ENCODE data around the gene GOLGA6C.
"Not testable (repeated sequence)": the region's sequence is repeated elsewhere in the genome, so short reads cannot be mapped to it uniquely, and the experiment has no call there.

The GOLGA6C gene

GRCh38 chr15:75249726-75250125, 8.4 kb upstream of the GOLGA6C start:
- DNase-seq (ENCODE audit: insufficient read length, low spot score) (no peak), FAIRE-seq (no peak)

- not testable (repeated sequence) for FAIRE-seq; DNase-seq (ENCODE audit: insufficient read length, low spot score)
Measured at GRCh38 chr15:75251343-75251742, 6.8 kb upstream of the GOLGA6C start.

GRCh38 chr15:75252285-75252684, 5.8 kb upstream of the GOLGA6C start:
- FAIRE-seq; DNase-seq (ENCODE audit: insufficient read length, low spot score): not testable (repeated sequence)

- FAIRE-seq; DNase-seq (ENCODE audit: insufficient read length, low spot score): not testable (repeated sequence)
Measured at GRCh38 chr15:75258620-75259343, 648 bp downstream of the GOLGA6C start.

GRCh38 chr15:75259873-75260272, 1.7 kb downstream of the GOLGA6C start:
- not testable (repeated sequence) for DNase-seq (ENCODE audit: insufficient read length, low spot score); FAIRE-seq

- FAIRE-seq; DNase-seq (ENCODE audit: insufficient read length, low spot score): not testable (repeated sequence)
Measured at GRCh38 chr15:75273751-75274359, 15.7 kb downstream of the GOLGA6C start.

- FAIRE-seq; DNase-seq (ENCODE audit: insufficient read length, low spot score): not testable (repeated sequence)
Measured at GRCh38 chr15:75274509-75275107, 16.5 kb downstream of the GOLGA6C start.

GRCh38 chr15:75275617-75276016, 17.5 kb downstream of the GOLGA6C start:
- not testable (repeated sequence) for DNase-seq (ENCODE audit: insufficient read length, low spot score)

GRCh38 chr15:75278497-75278896, 20.4 kb downstream of the GOLGA6C start:
- not testable (repeated sequence) for FAIRE-seq; DNase-seq (ENCODE audit: insufficient read length, low spot score)

More at GRCh38 chr15:75275617-75276016, 17.5 kb downstream of the GOLGA6C start:
- not testable (repeated sequence) for FAIRE-seq

GRCh38 chr15:75282572-75282971, 24.4 kb downstream of the GOLGA6C start, which contains the start of gene GOLGA6D:
Gene GOLGA6D, plus strand, starts transcription at chr15:75282835. Its CDS starts 41 bp downstream, at chr15:75282876.
- DNase-seq (ENCODE audit: insufficient read length, low spot score); FAIRE-seq: not testable (repeated sequence)

GRCh38 chr15:75284152-75284551, 26.0 kb downstream of the GOLGA6C start:
- FAIRE-seq; DNase-seq (ENCODE audit: insufficient read length, low spot score): not testable (repeated sequence)

- not testable (repeated sequence) for FAIRE-seq
Measured at GRCh38 chr15:75293660-75294059, 35.5 kb downstream of the GOLGA6C start.

GRCh38 chr15:75298541-75299310, 40.6 kb downstream of the GOLGA6C start:
- not testable (repeated sequence) for FAIRE-seq; DNase-seq (ENCODE audit: insufficient read length, low spot score)

More at GRCh38 chr15:75293660-75294059, 35.5 kb downstream of the GOLGA6C start:
- DNase-seq (ENCODE audit: insufficient read length, low spot score), result not testable (repeated sequence)

GRCh38 chr15:75299311-75299688, 41.2 kb downstream of the GOLGA6C start:
- FAIRE-seq; DNase-seq (ENCODE audit: insufficient read length, low spot score): not testable (repeated sequence)

- FAIRE-seq; DNase-seq (ENCODE audit: insufficient read length, low spot score): not testable (repeated sequence)
Measured at GRCh38 chr15:75300026-75300425, 41.9 kb downstream of the GOLGA6C start.

GRCh38 chr15:75302318-75302717, 44.2 kb downstream of the GOLGA6C start:
- FAIRE-seq (no peak), DNase-seq (ENCODE audit: insufficient read length, low spot score) (no peak)

GRCh38 chr15:75302753-75303152, 44.6 kb downstream of the GOLGA6C start:
- not testable (repeated sequence) for FAIRE-seq

GRCh38 chr15:75306188-75306587, 48.1 kb downstream of the GOLGA6C start:
- FAIRE-seq, result no peak
- no peak for DNase-seq (ENCODE audit: insufficient read length, low spot score)

More at GRCh38 chr15:75302753-75303152, 44.6 kb downstream of the GOLGA6C start:
- DNase-seq (ENCODE audit: insufficient read length, low spot score), result not testable (repeated sequence)

- DNase-seq (ENCODE audit: insufficient read length, low spot score) (peak; percentile 55), FAIRE-seq (peak; percentile 58)
Measured at GRCh38 chr15:75307778-75308390, 49.8 kb downstream of the GOLGA6C start.

GRCh38 chr15:75309711-75310110, 51.6 kb downstream of the GOLGA6C start:
- no peak for FAIRE-seq
- DNase-seq (ENCODE audit: insufficient read length, low spot score), result no peak
